Muscle layer of colon (tissue), 2 donors: Measurements from ENCODE around the gene MAGI1.
A peak's percentile ranks its signal among the peaks of the same experiment; 100 is the strongest.
"Not testable (repeated sequence)": the region's sequence is repeated elsewhere in the genome, so short reads cannot be mapped to it uniquely, and the experiment has no call there.

Experiments used
- H3K27ac ChIP-seq: one replicate; pipeline ENCODE4 v1.7.0; 2013; ENCODE audit warnings: low read depth, mild to moderate bottlenecking, low read length, moderate library complexity
- H3K27me3 ChIP-seq, 2 donors: one replicate each; pipeline ENCODE4 v1.7.0; 2013; ENCODE audit warnings: low read length in 2 of 2, mild to moderate bottlenecking in 2 of 2; ENCODE audit not compliant: insufficient read depth in 2 of 2, control insufficient read depth in 1 of 2
- H3K36me3 ChIP-seq: one replicate; pipeline ENCODE4 v1.7.0; 2013; ENCODE audit warnings: mild to moderate bottlenecking, low read length; ENCODE audit not compliant: insufficient read depth
- H3K4me1 ChIP-seq: one replicate; pipeline ENCODE4 v1.7.0; 2013; ENCODE audit warnings: mild to moderate bottlenecking, low read length; ENCODE audit not compliant: insufficient read depth
- H3K4me3 ChIP-seq, 2 donors: one replicate each; pipeline ENCODE4 v1.7.0; 2013; ENCODE audit warnings: low read length in 2 of 2, low read depth in 1 of 2, mild to moderate bottlenecking in 1 of 2, moderate library complexity in 1 of 2
- H3K9ac ChIP-seq: one replicate; pipeline ENCODE4 v1.7.0; 2013; ENCODE audit warnings: low read length
- H3K9me3 ChIP-seq: one replicate; pipeline ENCODE4 v1.7.0; 2013; ENCODE audit warnings: mild to moderate bottlenecking, low read length
- donor health status: abdominal sarcoma.
- donor health status: Adenocarcinoma of cecum.

MAGI1 gene

GRCh38 chr3:66055289-66055688, 16.6 kb upstream of the MAGI1 start:
- H3K36me3 ChIP-seq = no peaks in the 10 kb centered on the region
- no peak overlapping the region for H3K4me3 ChIP-seq
- no peaks in the 10 kb centered on the region for H3K9me3 ChIP-seq
- H3K9ac ChIP-seq = no peak overlapping the region
- H3K4me1 ChIP-seq = no peaks in the 10 kb centered on the region
- H3K27ac ChIP-seq = no peak overlapping the region
- no peaks in the 10 kb centered on the region for H3K27me3 ChIP-seq

GRCh38 chr3:66053550-66054094, 14.9 kb upstream of the MAGI1 start:
- Histone ChIP-seq H3K27ac (no peak overlapping the region), H3K9ac (no peak overlapping the region), H3K4me3 (no peak overlapping the region), H3K9me3 (no peaks in the 10 kb centered on the region), H3K4me1 (no peaks in the 10 kb centered on the region), H3K36me3 (no peaks in the 10 kb centered on the region), H3K27me3 (no peaks in the 10 kb centered on the region)

- Histone ChIP-seq H3K4me1 (peaks cover under 1% of the 10 kb centered on the region), H3K9me3 (no peaks in the 10 kb centered on the region), H3K27ac (no peak overlapping the region), H3K4me3 (no peak overlapping the region), H3K27me3 (no peaks in the 10 kb centered on the region), H3K36me3 (no peaks in the 10 kb centered on the region), H3K9ac (no peak overlapping the region)
These were observed 14.2 kb upstream of the MAGI1 start for GRCh38 chr3:66052721-66053549.

- Histone ChIP-seq H3K27me3 (no peaks in the 10 kb centered on the region), H3K4me1 (peaks cover 6% of the 10 kb centered on the region), H3K27ac (no peak overlapping the region), H3K9me3 (no peaks in the 10 kb centered on the region), H3K36me3 (no peaks in the 10 kb centered on the region), H3K9ac (no peak overlapping the region), H3K4me3 (no peak overlapping the region)
These were observed 12.1 kb upstream of the MAGI1 start for GRCh38 chr3:66050821-66051220.

- Histone ChIP-seq H3K9ac (no peak overlapping the region), H3K36me3 (no peaks in the 10 kb centered on the region), H3K4me1 (peaks cover 6% of the 10 kb centered on the region), H3K4me3 (no peak overlapping the region), H3K27me3 (no peaks in the 10 kb centered on the region), H3K9me3 (no peaks in the 10 kb centered on the region), H3K27ac (no peak overlapping the region)
These were observed 9.3 kb upstream of the MAGI1 start for GRCh38 chr3:66048051-66048395.

- Histone ChIP-seq H3K27ac (no peak overlapping the region), H3K27me3 (no peaks in the 10 kb centered on the region), H3K9ac (no peak overlapping the region), H3K36me3 (no peaks in the 10 kb centered on the region), H3K4me3 (no peak overlapping the region), H3K9me3 (no peaks in the 10 kb centered on the region), H3K4me1 (peaks cover 6% of the 10 kb centered on the region)
These were observed 8.8 kb upstream of the MAGI1 start for GRCh38 chr3:66047311-66048050.

- H3K9ac ChIP-seq, H3K4me1 ChIP-seq, H3K4me3 ChIP-seq, H3K27me3 ChIP-seq, H3K36me3 ChIP-seq, H3K27ac ChIP-seq, H3K9me3 ChIP-seq: not testable (repeated sequence)
These were observed 7.6 kb upstream of the MAGI1 start for GRCh38 chr3:66046321-66046720.

- Histone ChIP-seq H3K36me3 (no peaks in the 10 kb centered on the region), H3K9me3 (no peaks in the 10 kb centered on the region), H3K27ac (no peak overlapping the region), H3K4me3 (no peak overlapping the region), H3K4me1 (peaks cover 7% of the 10 kb centered on the region), H3K9ac (no peak overlapping the region), H3K27me3 (no peaks in the 10 kb centered on the region)
These were observed 3.1 kb upstream of the MAGI1 start for GRCh38 chr3:66041828-66042227.

- Histone ChIP-seq H3K27ac (no peak overlapping the region), H3K27me3 (no peaks in the 10 kb centered on the region), H3K4me3 (no peak overlapping the region)
These were observed 2.4 kb upstream of the MAGI1 start for GRCh38 chr3:66041116-66041515.

GRCh38 chr3:66039590-66039887, 821 bp upstream of the MAGI1 start:
- peak overlapping the region; percentile 94 for H3K27ac ChIP-seq
- H3K4me3 ChIP-seq = peak overlapping the region; percentile 16 to 95
- H3K9me3 ChIP-seq = no peaks in the 10 kb centered on the region
- peaks cover 21% of the 10 kb centered on the region for H3K4me1 ChIP-seq
- H3K27me3 ChIP-seq = no peaks in the 10 kb centered on the region
- H3K36me3 ChIP-seq = no peaks in the 10 kb centered on the region
- H3K9ac ChIP-seq = peak overlapping the region; percentile 73

More at GRCh38 chr3:66041116-66041515, 2.4 kb upstream of the MAGI1 start:
- no peaks in the 10 kb centered on the region for H3K36me3 ChIP-seq
- peaks cover 15% of the 10 kb centered on the region for H3K4me1 ChIP-seq
- no peaks in the 10 kb centered on the region for H3K9me3 ChIP-seq
- H3K9ac ChIP-seq = no peak overlapping the region

- H3K9ac ChIP-seq = peak overlapping the region; percentile 38
- H3K4me1 ChIP-seq = peaks cover 21% of the 10 kb centered on the region
- no peaks in the 10 kb centered on the region for H3K36me3 ChIP-seq
- H3K27ac ChIP-seq = peak overlapping the region; percentile 94
- H3K4me3 ChIP-seq = peak overlapping the region; percentile 94 to 95
- H3K27me3 ChIP-seq = no peaks in the 10 kb centered on the region
- H3K9me3 ChIP-seq = no peaks in the 10 kb centered on the region
These were observed 363 bp downstream of the MAGI1 start for GRCh38 chr3:66038384-66038725.
